Large intestine (tissue), 3 donors: ENCODE measurements around the gene GNL3. TPM values are rescaled to one million over a fixed set of nuclear protein-coding genes. Genes with fewer than 3 reads are reported as not detected.
"Not testable (repeated sequence)": the region's sequence is repeated elsewhere in the genome, so short reads cannot be mapped to it uniquely, and the experiment has no call there.

Experiments
- DNase-seq, 2 donors: peaks; one replicate each; pipeline versions ENCODE4 v3.0.0 to v3.0.0-alpha.2; 2013
- H3K27ac ChIP-seq: one replicate; pipeline ENCODE4 v1.5.1; 2013; ENCODE audit warnings: low read length
- H3K27me3 ChIP-seq: 2 replicates; pipeline ENCODE4 v1.6.1; 2013; ENCODE audit warnings: low read length; ENCODE audit not compliant: control insufficient read depth, insufficient read depth
- H3K36me3 ChIP-seq: 2 replicates; pipeline ENCODE4 v1.6.1; 2013; ENCODE audit warnings: low read length; ENCODE audit not compliant: control insufficient read depth, insufficient read depth
- H3K4me1 ChIP-seq: one replicate; pipeline ENCODE4 v1.6.1; 2013; ENCODE audit warnings: low read length; ENCODE audit not compliant: control insufficient read depth, insufficient read depth
- H3K4me3 ChIP-seq: one replicate; pipeline ENCODE4 v1.5.1; 2013; ENCODE audit warnings: low read length
- H3K9me3 ChIP-seq: one replicate; pipeline ENCODE4 v1.6.1; 2013; ENCODE audit warnings: mild to moderate bottlenecking, low read depth, low read length, moderate library complexity; ENCODE audit not compliant: control insufficient read depth
- WGBS: methylation state at CpG from one replicate; pipeline ENCODE4 v1.1.5; 2013; ENCODE audit warnings: low lambda C conversion rate; ENCODE audit not compliant: insufficient coverage; 5-methylcytosine and 5-hydroxymethylcytosine counted together
- polyA plus RNA-seq: library from polyadenylated mRNA; unstranded; fragments of 120-200 nt; gene quantifications from one replicate; pipeline ENCODE4 v1.2.1, GENCODE V29; 2013

Gene GNL3
- polyA plus RNA-seq, 1 donor: 96.2 TPM

DNA sequence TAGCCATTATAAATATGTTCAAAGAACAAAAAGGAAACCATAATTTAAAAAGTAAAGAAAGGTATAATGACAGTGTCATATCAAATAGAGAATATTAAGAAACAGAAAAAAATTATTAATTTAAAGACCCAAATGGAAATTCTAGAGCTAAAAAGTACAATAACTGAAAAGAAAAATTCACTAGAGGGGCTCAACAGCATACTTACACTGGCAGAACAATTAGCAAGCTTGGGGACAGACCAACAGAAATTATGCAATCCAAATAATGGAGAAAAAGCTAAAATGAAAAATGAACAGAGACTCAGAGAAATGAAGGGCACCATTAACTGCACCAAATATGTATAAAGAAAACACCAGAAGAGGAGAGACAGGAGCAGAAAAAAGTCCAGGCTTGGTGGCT lies 33.8 kb downstream of the GNL3 start:
- H3K36me3 ChIP-seq: peaks cover 14% of the 10 kb centered on the region
- peaks cover 3% of the 10 kb centered on the region for H3K4me1 ChIP-seq
- no peak for DNase-seq
- H3K4me3 ChIP-seq: no peak overlapping the region
- no peak overlapping the region for H3K27ac ChIP-seq
- no peaks in the 10 kb centered on the region for H3K27me3 ChIP-seq
- peaks cover 7% of the 10 kb centered on the region for H3K9me3 ChIP-seq

GRCh38 chr3:52721002-52721729 lies 35.3 kb downstream of the GNL3 start:
- no peak for DNase-seq
- Histone ChIP-seq H3K36me3 (peaks cover 14% of the 10 kb centered on the region), H3K4me1 (no peaks in the 10 kb centered on the region), H3K9me3 (peaks cover 7% of the 10 kb centered on the region), H3K27ac (no peak overlapping the region), H3K4me3 (no peak overlapping the region), H3K27me3 (no peaks in the 10 kb centered on the region)
- WGBS: no CpG with 5 or more reads among the region's 6 CpGs

DNA sequence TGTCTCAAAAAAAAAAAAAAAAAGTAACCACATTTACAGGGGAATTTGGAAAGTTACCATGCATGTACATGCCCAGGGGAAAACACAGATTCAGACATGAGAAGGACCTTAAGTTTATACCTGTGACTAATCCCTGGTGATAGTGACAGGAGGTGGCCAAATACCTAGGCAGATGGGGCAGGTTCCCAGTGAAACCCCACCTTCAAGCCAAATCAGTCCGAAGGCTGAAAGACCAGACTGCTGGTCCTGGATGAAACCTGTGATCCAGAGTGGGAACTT lies 35.8 kb downstream of the GNL3 start:
- H3K4me3 ChIP-seq: no peak overlapping the region
- H3K36me3 ChIP-seq: peaks cover 14% of the 10 kb centered on the region
- H3K27me3 ChIP-seq: no peaks in the 10 kb centered on the region
- no peak for DNase-seq
- H3K9me3 ChIP-seq: peaks cover 7% of the 10 kb centered on the region
- no peaks in the 10 kb centered on the region for H3K4me1 ChIP-seq
- no CpG with 5 or more reads among the region's 1 CpG for WGBS
- no peak overlapping the region for H3K27ac ChIP-seq

DNA sequence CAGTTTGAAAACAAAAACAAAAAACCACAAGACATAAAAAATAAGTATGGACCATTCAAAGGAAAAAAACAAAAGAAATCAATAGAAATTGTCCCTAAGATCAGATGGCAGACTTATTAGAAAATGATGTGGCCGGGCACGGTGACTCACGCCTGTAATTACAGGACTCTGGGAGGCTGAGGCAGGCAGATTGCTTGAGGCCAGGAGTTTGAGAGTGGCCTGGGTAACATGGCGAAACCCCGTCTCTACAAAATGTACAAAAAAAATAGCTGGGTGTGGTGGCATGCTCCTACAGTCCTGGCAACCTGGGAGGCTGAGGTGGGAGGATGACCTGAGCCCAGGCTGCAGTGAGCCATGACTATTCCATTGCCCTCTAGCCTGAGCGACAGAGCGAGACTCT lies 36.7 kb downstream of the GNL3 start:
- Histone ChIP-seq H3K4me3 (no peak overlapping the region), H3K4me1 (no peaks in the 10 kb centered on the region), H3K27me3 (no peaks in the 10 kb centered on the region), H3K27ac (no peak overlapping the region), H3K36me3 (peaks cover 14% of the 10 kb centered on the region), H3K9me3 (peaks cover 7% of the 10 kb centered on the region)
- no peak for DNase-seq
- no CpG with 5 or more reads among the region's 7 CpGs for WGBS

DNA sequence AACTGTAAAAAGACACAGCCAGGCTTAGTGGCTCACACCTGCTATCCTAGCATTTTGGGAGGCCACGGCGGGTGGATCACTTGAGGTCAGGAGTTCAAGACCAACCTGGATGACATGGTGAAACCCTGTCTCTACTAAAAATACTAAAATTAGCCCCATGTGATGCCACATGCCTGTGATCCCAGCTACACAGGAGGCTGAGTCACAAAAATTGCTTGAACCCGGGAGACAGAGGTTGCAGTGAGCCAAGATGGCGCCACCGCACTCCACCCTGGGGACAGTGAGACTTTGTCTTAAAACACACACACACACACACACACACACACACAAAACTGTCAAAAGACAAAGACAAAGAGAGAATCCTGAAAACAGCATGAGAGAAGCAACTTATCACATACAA lies 38.1 kb downstream of the GNL3 start:
- Histone ChIP-seq H3K27me3 (no peaks in the 10 kb centered on the region), H3K9me3 (peaks cover 7% of the 10 kb centered on the region), H3K36me3 (peaks cover 11% of the 10 kb centered on the region), H3K4me1 (no peaks in the 10 kb centered on the region), H3K4me3 (no peak overlapping the region), H3K27ac (no peak overlapping the region)
- no peak for DNase-seq
- WGBS: no CpG with 5 or more reads among the region's 5 CpGs

- no peak overlapping the region for H3K27ac ChIP-seq
- H3K36me3 ChIP-seq: peaks cover 8% of the 10 kb centered on the region
- no peak overlapping the region for H3K4me3 ChIP-seq
- WGBS: 100% methylated on average over 1 of the region's 1 CpG
- DNase-seq: peak; percentile 17 to 43
- peaks cover 7% of the 10 kb centered on the region for H3K9me3 ChIP-seq
- H3K27me3 ChIP-seq: no peaks in the 10 kb centered on the region
- no peaks in the 10 kb centered on the region for H3K4me1 ChIP-seq
Measured at GRCh38 chr3:52724511-52724910, 38.7 kb downstream of the GNL3 start.

- not testable (repeated sequence) for H3K27ac ChIP-seq, H3K4me3 ChIP-seq, H3K27me3 ChIP-seq, H3K4me1 ChIP-seq, H3K9me3 ChIP-seq, DNase-seq
- no CpG with 5 or more reads among the region's 3 CpGs for WGBS
- peaks cover 27% of the 10 kb centered on the region for H3K36me3 ChIP-seq
Measured at GRCh38 chr3:52728753-52729152, 42.9 kb downstream of the GNL3 start.

DNA sequence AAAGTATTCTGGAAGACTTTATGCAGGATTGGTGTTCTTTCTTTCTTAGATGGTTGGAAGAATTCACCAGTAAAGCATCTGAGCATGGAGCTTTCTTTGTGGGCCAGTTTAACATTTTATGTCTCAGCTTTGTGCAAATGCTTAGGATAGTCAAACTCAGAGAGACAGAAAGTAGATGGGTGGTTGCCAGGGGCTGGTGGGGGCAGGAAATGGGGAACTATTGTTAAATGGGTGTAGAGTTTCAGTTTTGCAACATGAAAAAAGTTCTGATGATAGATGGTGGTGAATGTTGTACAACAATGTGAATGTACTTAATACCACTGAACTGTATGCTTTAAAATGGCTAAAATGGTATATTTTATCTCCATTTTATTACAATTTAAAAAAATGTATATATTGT lies 44.8 kb downstream of the GNL3 start:
- H3K27me3 ChIP-seq: no peaks in the 10 kb centered on the region
- no peak overlapping the region for H3K4me3 ChIP-seq
- no peak for DNase-seq
- no peaks in the 10 kb centered on the region for H3K4me1 ChIP-seq
- no peak overlapping the region for H3K27ac ChIP-seq
- peaks cover 5% of the 10 kb centered on the region for H3K9me3 ChIP-seq
- H3K36me3 ChIP-seq: peaks cover 38% of the 10 kb centered on the region

GRCh38 chr3:52731590-52731989 lies 45.8 kb downstream of the GNL3 start:
- Histone ChIP-seq H3K4me1 (no peaks in the 10 kb centered on the region), H3K36me3 (peaks cover 42% of the 10 kb centered on the region), H3K27ac (no peak overlapping the region), H3K27me3 (no peaks in the 10 kb centered on the region), H3K4me3 (no peak overlapping the region), H3K9me3 (peaks cover 5% of the 10 kb centered on the region)
- no CpG with 5 or more reads among the region's 14 CpGs for WGBS
- DNase-seq: no peak

DNA sequence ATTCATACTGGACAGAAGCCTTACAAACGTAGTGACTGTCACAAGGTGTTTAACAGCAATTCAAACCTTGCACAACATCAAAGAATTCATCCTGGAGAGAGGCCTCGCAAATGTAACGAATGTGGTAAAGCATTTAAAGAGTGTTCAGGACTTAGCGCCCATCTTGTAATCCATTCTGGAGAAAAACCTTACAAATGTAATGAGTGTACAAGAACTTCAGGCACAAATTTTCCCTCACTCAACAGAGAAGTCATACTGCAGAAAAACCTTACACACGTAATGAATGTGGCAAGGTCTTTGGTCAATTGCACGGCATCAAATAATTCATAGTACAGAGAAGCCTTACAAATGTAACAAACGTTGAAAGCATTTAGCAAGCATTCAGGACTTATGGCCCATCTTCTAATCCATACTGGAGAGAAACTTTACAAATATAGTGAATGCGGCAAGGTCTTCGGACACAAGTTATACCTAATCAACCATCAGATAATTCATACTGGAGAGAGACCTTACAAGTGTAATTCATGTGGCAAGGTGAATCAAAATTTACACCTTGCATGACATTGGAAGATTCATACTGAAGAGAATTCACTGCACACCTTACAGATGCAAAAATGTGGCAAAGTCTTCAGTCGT lies 47.5 kb downstream of the GNL3 start:
- Histone ChIP-seq H3K36me3 (peaks cover 54% of the 10 kb centered on the region), H3K27me3 (no peaks in the 10 kb centered on the region), H3K27ac (no peak overlapping the region), H3K9me3 (peaks cover 5% of the 10 kb centered on the region), H3K4me1 (no peaks in the 10 kb centered on the region), H3K4me3 (no peak overlapping the region)
- DNase-seq: no peak
- WGBS: 100% methylated on average over 1 of the region's 10 CpGs

- Histone ChIP-seq H3K4me3 (no peak overlapping the region), H3K4me1 (peaks cover 4% of the 10 kb centered on the region), H3K27me3 (no peaks in the 10 kb centered on the region), H3K27ac (peak overlapping the region; percentile 87), H3K36me3 (peaks cover 61% of the 10 kb centered on the region), H3K9me3 (no peaks in the 10 kb centered on the region)
- WGBS: no CpG with 5 or more reads among the region's 1 CpG
- DNase-seq: peak; percentile 43 to 70
Measured at GRCh38 chr3:52739730-52740129, 53.9 kb downstream of the GNL3 start.
